WTC11 (cell line): ENCODE measurements around the gene BNC1. TPM values are rescaled to one million over a fixed set of nuclear protein-coding genes. Genes with fewer than 3 reads are reported as not detected.
A peak's percentile ranks its signal among the peaks of the same experiment; 100 is the strongest.

Source experiments
- ATAC-seq: fragments of 200-7000 bp; cut with Tn5 transposase; 2 replicates; pipeline ENCODE4 v1.10.0; 2021; ENCODE audit warnings: mild to moderate bottlenecking, moderate library complexity
- CTCF ChIA-PET: fragments of 300-600 bp; sonication (Branson Sonifier 250); formaldehyde crosslinking; loops from one replicate; lab custom pipeline; 2021; ENCODE audit warnings: antibody characterized with exemption; lab: Charles Lee
- POLR2A ChIA-PET: fragments of 350-600 bp; sonication (Branson Sonifier 250); formaldehyde crosslinking; loops from one replicate; lab custom pipeline; 2021; ENCODE audit warnings: antibody characterized with exemption; lab: Charles Lee
- DNase-seq: peaks from one replicate; pipeline ENCODE4 v3.0.0; 2021; ENCODE audit warnings: low spot score
- H3K27ac Mint-ChIP-seq: 2 replicates; pipeline ENCODE4 v1.8.0; 2021; ENCODE audit warnings: mixed read lengths
- H3K27me3 Mint-ChIP-seq: 2 replicates; pipeline ENCODE4 v1.8.0; 2021; ENCODE audit warnings: low read depth, mild to moderate bottlenecking, moderate library complexity, mixed read lengths
- H3K36me3 Mint-ChIP-seq: 2 replicates; pipeline ENCODE4 v1.8.0; 2021; ENCODE audit warnings: mixed read lengths
- H3K4me1 Mint-ChIP-seq: 2 replicates; pipeline ENCODE4 v1.8.0; 2022; ENCODE audit warnings: mixed read lengths
- H3K4me3 Mint-ChIP-seq: 2 replicates; pipeline ENCODE4 v1.8.0; 2021; ENCODE audit warnings: mild to moderate bottlenecking, moderate library complexity, mixed read lengths
- H3K9me3 Mint-ChIP-seq: 2 replicates; pipeline ENCODE4 v1.8.0; 2021; ENCODE audit warnings: mixed read lengths
- ARID4B ChIP-seq: sonication (generic); formaldehyde crosslinking; IDR thresholded peaks from 2 replicates; pipeline ENCODE4 v1.8.0; 2023; ENCODE audit warnings: missing genetic modification reagents, mild to moderate bottlenecking, borderline replicate concordance
- E2F5 ChIP-seq: sonication (generic); formaldehyde crosslinking; IDR thresholded peaks from 2 replicates; pipeline ENCODE4 v1.8.1; 2022; ENCODE audit warnings: mild to moderate bottlenecking, moderate library complexity, missing genetic modification reagents
- ERG ChIP-seq: fragments of 250-450 bp; sonication (Bioruptor Pico); IDR thresholded peaks from 2 replicates; pipeline ENCODE4 v1.8.0; 2021; ENCODE audit warnings: mild to moderate bottlenecking
- FOXJ3 ChIP-seq: sonication (generic); formaldehyde crosslinking; IDR thresholded peaks from 2 replicates; pipeline ENCODE4 v1.9.0; 2021; ENCODE audit warnings: missing genetic modification reagents, mild to moderate bottlenecking, borderline replicate concordance
- FOXK1 ChIP-seq: sonication (generic); formaldehyde crosslinking; IDR thresholded peaks from 2 replicates; pipeline ENCODE4 v1.8.0; 2022; ENCODE audit warnings: mild to moderate bottlenecking, moderate library complexity, missing genetic modification reagents
- FOXP1 ChIP-seq: sonication (generic); formaldehyde crosslinking; IDR thresholded peaks from 2 replicates; pipeline ENCODE4 v1.8.0; 2022; ENCODE audit warnings: missing genetic modification reagents, mild to moderate bottlenecking, moderate library complexity, borderline replicate concordance
- HMGA2 ChIP-seq: fragments of 250-450 bp; sonication (Bioruptor Pico); IDR thresholded peaks from 2 replicates; pipeline ENCODE4 v1.4.0; 2021; ENCODE audit warnings: mild to moderate bottlenecking, moderate library complexity
- MAX ChIP-seq: sonication (generic); formaldehyde crosslinking; IDR thresholded peaks from 2 replicates; pipeline ENCODE4 v1.8.0; 2022; ENCODE audit warnings: mild to moderate bottlenecking, missing genetic modification reagents
- OVOL2 ChIP-seq: fragments of 250-450 bp; sonication (Bioruptor Pico); IDR thresholded peaks from 2 replicates; pipeline ENCODE4 v1.9.0; 2021; ENCODE audit warnings: mild to moderate bottlenecking, borderline replicate concordance
- PREB ChIP-seq: sonication (generic); formaldehyde crosslinking; IDR thresholded peaks from 2 replicates; pipeline ENCODE4 v1.8.1; 2022; ENCODE audit warnings: mild to moderate bottlenecking, missing genetic modification reagents, moderate library complexity, borderline replicate concordance
- PRRX2 ChIP-seq: fragments of 250-450 bp; sonication (Bioruptor Pico); IDR thresholded peaks from 2 replicates; pipeline ENCODE4 v1.8.0; 2021; ENCODE audit warnings: mild to moderate bottlenecking
- RELA ChIP-seq: sonication (generic); formaldehyde crosslinking; IDR thresholded peaks from 2 replicates; pipeline ENCODE4 v1.8.1; 2022; ENCODE audit warnings: missing genetic modification reagents, mild to moderate bottlenecking, borderline replicate concordance
- RORB ChIP-seq: fragments of 250-450 bp; sonication (Bioruptor Pico); IDR thresholded peaks from 2 replicates; pipeline ENCODE4 v1.9.0; 2021; ENCODE audit warnings: mild to moderate bottlenecking
- SOX15 ChIP-seq: fragments of 250-450 bp; sonication (Bioruptor Pico); IDR thresholded peaks from 2 replicates; pipeline ENCODE4 v1.9.0; 2021; ENCODE audit warnings: mild to moderate bottlenecking
- SP1 ChIP-seq: sonication (generic); formaldehyde crosslinking; conservative IDR thresholded peaks from 2 replicates; pipeline ENCODE4 v1.8.1; 2022; ENCODE audit warnings: missing genetic modification reagents
- TEAD4 ChIP-seq: sonication (generic); formaldehyde crosslinking; IDR thresholded peaks from 2 replicates; pipeline ENCODE4 v1.8.0; 2022; ENCODE audit warnings: mild to moderate bottlenecking, missing genetic modification reagents
- ZNF281 ChIP-seq: sonication (generic); formaldehyde crosslinking; IDR thresholded peaks from 2 replicates; pipeline ENCODE4 v1.8.0; 2023; ENCODE audit warnings: mild to moderate bottlenecking, missing genetic modification reagents
- ZNF423 ChIP-seq: fragments of 250-450 bp; sonication (Bioruptor Pico); IDR thresholded peaks from 2 replicates; pipeline ENCODE4 v2.1.2; 2022; ENCODE audit warnings: mild to moderate bottlenecking, moderate library complexity
- ZNF425 ChIP-seq: fragments of 250-450 bp; sonication (Bioruptor Pico); conservative IDR thresholded peaks from 2 replicates; pipeline ENCODE4 v1.9.0; 2021; ENCODE audit warnings: mild to moderate bottlenecking
- total RNA-seq: library from RNA; stranded (reverse); gene quantifications from 3 replicates; pipeline ENCODE4 v1.2.3, GENCODE V29; 2021

BNC1 gene
- total RNA-seq, 1 experiment from 2014 or later: 0.11 TPM

- POLR2A ChIA-PET: no interaction called here
Measured at GRCh38 chr15:83209333-83209732, 75.1 kb downstream of the BNC1 start.

GRCh38 chr15:83208367-83208661 lies 76.2 kb downstream of the BNC1 start:
- ChIA-PET POLR2A (interaction anchor here (0.6 to 1.2 kb wide), 7 partner anchors 40 to 359 kb away, joined by 3 read pairs; no protein-coding TSS in a partner anchor), CTCF (interaction anchor here (0.6 to 2.3 kb wide), 13 partner anchors 11 to 445 kb away, joined by 3 to 14 read pairs (median 3); no protein-coding TSS in a partner anchor)
- peaks cover 2% of the 10 kb centered on the region; the same call in 1 of the 2 replicates for H3K36me3 Mint-ChIP-seq
- H3K4me1 Mint-ChIP-seq: peaks cover 26% of the 10 kb centered on the region
- no peaks in the 10 kb centered on the region for H3K27me3 Mint-ChIP-seq
- TF ChIP-seq RELA (no peak), E2F5 (no peak), SP1 (CRISPR knock-in tag) (no peak), ZNF425 (no peak), HMGA2 (CRISPR knock-in tag) (no peak), OVOL2 (CRISPR knock-in tag) (no peak), PRRX2 (no peak), RORB (CRISPR knock-in tag) (no peak), TEAD4 (CRISPR knock-in tag) (no peak), PREB (CRISPR knock-in tag) (no peak), ARID4B (CRISPR knock-in tag) (no peak), ZNF281 (CRISPR knock-in tag) (no peak), FOXJ3 (CRISPR knock-in tag) (no peak), FOXP1 (CRISPR knock-in tag) (no peak), FOXK1 (no peak), ERG (no peak)
- H3K9me3 Mint-ChIP-seq: no peaks in the 10 kb centered on the region
- H3K27ac Mint-ChIP-seq: peak overlapping the region; percentile 52; the same call in 1 of the 2 replicates
- ATAC-seq (peak; percentile 78), DNase-seq (no peak)
- no peak overlapping the region for H3K4me3 Mint-ChIP-seq

More at GRCh38 chr15:83209333-83209732, 75.1 kb downstream of the BNC1 start:
- no peak overlapping the region for H3K4me3 Mint-ChIP-seq
- peak; percentile 16 for DNase-seq
- TF ChIP-seq SOX15 (CRISPR knock-in tag) (no peak), ZNF423 (CRISPR knock-in tag) (no peak), MAX (CRISPR knock-in tag) (0 out of 2 replicates have a peak, but pooled peaks have one; percentile 23)
- TF ChIP-seq, all 79 proteins: peak for 1
- Mint-ChIP-seq H3K4me1 (peaks cover 20% of the 10 kb centered on the region), H3K27me3 (no peaks in the 10 kb centered on the region), H3K36me3 (peaks cover 2% of the 10 kb centered on the region; the same call in 1 of the 2 replicates), H3K27ac (no peak overlapping the region), H3K9me3 (no peaks in the 10 kb centered on the region)
- CTCF ChIA-PET: interaction anchor here (0.5 to 2.3 kb wide), 4 partner anchors 12 to 238 kb away, joined by 3 to 14 read pairs (median 6); partner anchors contain the start of gene SH3GL3
- peak; percentile 38 for ATAC-seq
